ENCODE measurements around the gene TTBK1. TPM values are rescaled to one million over a fixed set of nuclear protein-coding genes. Genes with fewer than 3 reads are reported as not detected.

The TTBK1 gene
- total RNA-seq, 1 experiment from 2014 or later, result 0.68 TPM

- no peak for DNase-seq (ENCODE audit: low spot score)
These were observed 13.5 kb downstream of the TTBK1 start for GRCh38 chr6:43256670-43257366.

More at GRCh38 chr6:43256670-43257366, 13.5 kb downstream of the TTBK1 start:
- H3K27me3 Mint-ChIP-seq (ENCODE audit: low read depth), result no peaks in the 10 kb centered on the region
- H3K9me3 Mint-ChIP-seq, result no peaks in the 10 kb centered on the region
- H3K4me1 Mint-ChIP-seq, result peaks cover 14% of the 10 kb centered on the region
- no peak for ATAC-seq
- H3K36me3 Mint-ChIP-seq, result no peaks in the 10 kb centered on the region
- H3K4me3 Mint-ChIP-seq, result no peak overlapping the region
- ChIA-PET CTCF (interaction anchor here (0.6 to 1.8 kb wide), 5 partner anchors 9 to 247 kb away, joined by 3 to 5 read pairs (median 3); partner anchors contain the start of gene CRIP3), POLR2A (interaction anchor here (1.6 kb wide), 1 partner anchor 10 kb away, joined by 6 read pairs; no protein-coding TSS in a partner anchor)
- TF ChIP-seq ATF1 (CRISPR knock-in tag; IDR thresholded peaks at IDR 0.05) (no peak), GABPB1 (CRISPR knock-in tag; IDR thresholded peaks at IDR 0.05) (no peak), ZNF121 (CRISPR knock-in tag; IDR thresholded peaks at IDR 0.05) (no peak), ZNF425 (CRISPR knock-in tag; conservative IDR thresholded peaks at IDR 0.05) (no peak), ZSCAN18 (CRISPR knock-in tag; IDR thresholded peaks at IDR 0.05) (no peak), ZNF423 (CRISPR knock-in tag; IDR thresholded peaks at IDR 0.05) (no peak), ZNF512 (CRISPR knock-in tag; IDR thresholded peaks at IDR 0.05; ENCODE audit: borderline replicate concordance) (no peak), ZBTB43 (CRISPR knock-in tag; IDR thresholded peaks at IDR 0.05) (no peak), TP53 (CRISPR knock-in tag; IDR thresholded peaks at IDR 0.05) (no peak), ESRRA (CRISPR knock-in tag; IDR thresholded peaks at IDR 0.05; ENCODE audit: borderline replicate concordance) (no peak), ZNF396 (CRISPR knock-in tag; IDR thresholded peaks at IDR 0.05; ENCODE audit: borderline replicate concordance) (no peak), ATF2 (CRISPR knock-in tag; IDR thresholded peaks at IDR 0.05; ENCODE audit: borderline replicate concordance, low read depth) (no peak), SOX15 (CRISPR knock-in tag; IDR thresholded peaks at IDR 0.05) (no peak), USF1 (CRISPR knock-in tag; IDR thresholded peaks at IDR 0.05) (no peak), TCF7 (CRISPR knock-in tag; IDR thresholded peaks at IDR 0.05; ENCODE audit: low read depth) (no peak), FOXP1 (CRISPR knock-in tag; IDR thresholded peaks at IDR 0.05; ENCODE audit: borderline replicate concordance) (no peak), MYBL2 (CRISPR knock-in tag; IDR thresholded peaks at IDR 0.05) (no peak)
- TF ChIP-seq, protein P1, sequence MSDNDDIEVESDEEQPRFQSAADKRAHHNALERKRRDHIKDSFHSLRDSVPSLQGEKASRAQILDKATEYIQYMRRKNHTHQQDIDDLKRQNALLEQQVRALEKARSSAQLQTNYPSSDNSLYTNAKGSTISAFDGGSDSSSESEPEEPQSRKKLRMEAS (CRISPR knock-in tag; IDR thresholded peaks at IDR 0.05), result no peak
- no peak overlapping the region; the same call in 1 of the 2 replicates for H3K27ac Mint-ChIP-seq

Data from WTC11 (cell line).